Loucy (cell line): ENCODE measurements around the gene QSER1.
"Not testable (repeated sequence)": the region's sequence is repeated elsewhere in the genome, so short reads cannot be mapped to it uniquely, and the experiment has no call there.

Experiments used
- H2AFZ ChIP-seq: fragments of 200-600 bp; sonication (generic); 2 replicates; pipeline ENCODE4 v1.6.0; 2016; ENCODE audit warnings: antibody characterized with exemption, mild to moderate bottlenecking, low read length, moderate library complexity
- H3F3A ChIP-seq: fragments of 200-600 bp; 2 replicates; pipeline ENCODE4 v1.6.0; 2016; ENCODE audit warnings: antibody characterized with exemption, low read depth, mild to moderate bottlenecking
- H3K27me3 ChIP-seq: fragments of 200-600 bp; sonication (generic); 2 replicates; pipeline ENCODE4 v1.6.1; 2014; ENCODE audit warnings: low read length, mild to moderate bottlenecking; ENCODE audit not compliant: insufficient read depth, poor library complexity, severe bottlenecking
- H3K36me3 ChIP-seq: fragments of 200-600 bp; sonication (generic); 2 replicates; pipeline ENCODE4 v1.6.1; 2016; ENCODE audit warnings: low read length; ENCODE audit not compliant: insufficient read depth
- H3K4me1 ChIP-seq: fragments of 200-600 bp; sonication (generic); 2 replicates; pipeline ENCODE4 v1.5.1; 2014; ENCODE audit warnings: low read length, mild to moderate bottlenecking; ENCODE audit not compliant: insufficient read depth, poor library complexity, severe bottlenecking
- H3K4me2 ChIP-seq: fragments of 200-600 bp; sonication (generic); 2 replicates; pipeline ENCODE4 v1.6.0; 2014; ENCODE audit warnings: antibody characterized with exemption, low read length, low read depth, mild to moderate bottlenecking; ENCODE audit not compliant: poor library complexity, severe bottlenecking
- H3K4me3 ChIP-seq: fragments of 200-600 bp; sonication (generic); 2 replicates; pipeline ENCODE4 v1.5.1; 2014; ENCODE audit warnings: low read length, mild to moderate bottlenecking, mixed read lengths; ENCODE audit not compliant: poor library complexity, severe bottlenecking
- H3K79me2 ChIP-seq: fragments of 200-600 bp; sonication (generic); 2 replicates; pipeline ENCODE4 v1.6.1; 2014; ENCODE audit warnings: low read length; ENCODE audit not compliant: insufficient read depth
- H3K9ac ChIP-seq: fragments of 200-600 bp; sonication (generic); 2 replicates; pipeline ENCODE4 v1.6.0; 2014; ENCODE audit warnings: mild to moderate bottlenecking, low read depth, low read length, moderate library complexity; ENCODE audit not compliant: poor library complexity, severe bottlenecking
- H3K9me2 ChIP-seq: fragments of 200-600 bp; sonication (generic); replicated peaks from 2 replicates; pipeline ENCODE4 v1.6.1; 2016; ENCODE audit warnings: low read depth, low read length, mixed read lengths
- H3K9me3 ChIP-seq: fragments of 200-600 bp; sonication (generic); 2 replicates; pipeline ENCODE4 v1.6.1; 2014; ENCODE audit warnings: mild to moderate bottlenecking, antibody characterized with exemption, low read length, low read depth; ENCODE audit not compliant: insufficient read depth
- H4K20me1 ChIP-seq: fragments of 200-600 bp; sonication (generic); 2 replicates; pipeline ENCODE4 v1.6.0; 2014; ENCODE audit warnings: antibody characterized with exemption, low read length, mild to moderate bottlenecking; ENCODE audit not compliant: insufficient read depth, poor library complexity, severe bottlenecking
- EZH2phosphoT487 ChIP-seq: fragments of 200-600 bp; IDR thresholded peaks from 2 replicates; pipeline ENCODE4 v1.6.1; 2018; ENCODE audit warnings: antibody characterized with exemption, mild to moderate bottlenecking, moderate library complexity, borderline replicate concordance
- TF ChIP-seq, protein P1 (sequence below): fragments of 200-600 bp; sonication (generic); conservative IDR thresholded peaks from 2 replicates; pipeline ENCODE4 v1.5.1; 2014; ENCODE audit warnings: mild to moderate bottlenecking, antibody characterized with exemption, low read length

QSER1 gene

DNA sequence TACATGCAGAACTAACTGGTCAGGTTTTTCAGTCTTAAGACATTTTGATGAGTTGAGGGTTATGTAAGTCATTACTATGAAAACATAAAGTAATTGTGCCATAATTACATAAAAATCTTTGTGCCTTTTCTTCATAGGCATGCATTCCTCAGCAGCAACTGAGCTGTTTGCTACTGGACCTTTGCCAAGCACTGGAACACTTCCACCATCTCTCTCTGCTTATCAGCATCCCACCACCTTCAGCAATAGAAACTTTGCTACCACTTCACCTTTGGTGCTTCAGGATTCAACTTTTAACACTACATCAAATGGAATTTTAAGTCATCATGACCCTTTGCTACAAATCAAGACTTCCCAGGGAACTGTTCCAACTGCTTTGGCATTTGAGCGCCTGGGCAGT lies 39.0 kb downstream of the QSER1 start:
- no peaks in the 10 kb centered on the region for H3K9me3 ChIP-seq
- H3K4me2 ChIP-seq: no peak overlapping the region
- H3K9me2 ChIP-seq: no peaks in the 10 kb centered on the region
- TF ChIP-seq, protein P1, sequence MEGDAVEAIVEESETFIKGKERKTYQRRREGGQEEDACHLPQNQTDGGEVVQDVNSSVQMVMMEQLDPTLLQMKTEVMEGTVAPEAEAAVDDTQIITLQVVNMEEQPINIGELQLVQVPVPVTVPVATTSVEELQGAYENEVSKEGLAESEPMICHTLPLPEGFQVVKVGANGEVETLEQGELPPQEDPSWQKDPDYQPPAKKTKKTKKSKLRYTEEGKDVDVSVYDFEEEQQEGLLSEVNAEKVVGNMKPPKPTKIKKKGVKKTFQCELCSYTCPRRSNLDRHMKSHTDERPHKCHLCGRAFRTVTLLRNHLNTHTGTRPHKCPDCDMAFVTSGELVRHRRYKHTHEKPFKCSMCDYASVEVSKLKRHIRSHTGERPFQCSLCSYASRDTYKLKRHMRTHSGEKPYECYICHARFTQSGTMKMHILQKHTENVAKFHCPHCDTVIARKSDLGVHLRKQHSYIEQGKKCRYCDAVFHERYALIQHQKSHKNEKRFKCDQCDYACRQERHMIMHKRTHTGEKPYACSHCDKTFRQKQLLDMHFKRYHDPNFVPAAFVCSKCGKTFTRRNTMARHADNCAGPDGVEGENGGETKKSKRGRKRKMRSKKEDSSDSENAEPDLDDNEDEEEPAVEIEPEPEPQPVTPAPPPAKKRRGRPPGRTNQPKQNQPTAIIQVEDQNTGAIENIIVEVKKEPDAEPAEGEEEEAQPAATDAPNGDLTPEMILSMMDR: no peak
- no peak for TF ChIP-seq EZH2phosphoT487
- H3K4me3 ChIP-seq: no peak overlapping the region
- no peaks in the 10 kb centered on the region for H3F3A ChIP-seq
- peaks cover 11% of the 10 kb centered on the region for H3K79me2 ChIP-seq
- no peak overlapping the region for H3K9ac ChIP-seq
- H4K20me1 ChIP-seq: no peaks in the 10 kb centered on the region
- H3K4me1 ChIP-seq: no peaks in the 10 kb centered on the region
- H3K27me3 ChIP-seq: no peaks in the 10 kb centered on the region
- H3K36me3 ChIP-seq: peaks cover 80% of the 10 kb centered on the region
- H2AFZ ChIP-seq: no peak overlapping the region

GRCh38 chr11:32932196-32932595 lies 39.6 kb downstream of the QSER1 start:
- TF ChIP-seq, protein P1: no peak
- no peak for TF ChIP-seq EZH2phosphoT487
- H3K9ac ChIP-seq: no peak overlapping the region
- no peaks in the 10 kb centered on the region for H3K9me2 ChIP-seq
- H3K79me2 ChIP-seq: peaks cover 10% of the 10 kb centered on the region
- H3F3A ChIP-seq: no peaks in the 10 kb centered on the region
- H3K4me1 ChIP-seq: no peaks in the 10 kb centered on the region
- H4K20me1 ChIP-seq: no peaks in the 10 kb centered on the region
- H3K4me2 ChIP-seq: no peak overlapping the region
- H3K27me3 ChIP-seq: no peaks in the 10 kb centered on the region
- H3K9me3 ChIP-seq: no peaks in the 10 kb centered on the region
- H3K36me3 ChIP-seq: peaks cover 86% of the 10 kb centered on the region
- H2AFZ ChIP-seq: no peak overlapping the region
- H3K4me3 ChIP-seq: no peak overlapping the region

GRCh38 chr11:32935462-32936029 lies 42.9 kb downstream of the QSER1 start:
- peaks cover 76% of the 10 kb centered on the region for H3K36me3 ChIP-seq
- H3K9ac ChIP-seq: no peak overlapping the region
- H3K79me2 ChIP-seq: peaks cover 32% of the 10 kb centered on the region
- H4K20me1 ChIP-seq: no peaks in the 10 kb centered on the region
- H3K4me3 ChIP-seq: no peak overlapping the region
- no peak for TF ChIP-seq EZH2phosphoT487
- TF ChIP-seq, protein P1: no peak
- no peak overlapping the region for H2AFZ ChIP-seq
- H3K9me2 ChIP-seq: no peaks in the 10 kb centered on the region
- H3F3A ChIP-seq: no peaks in the 10 kb centered on the region
- H3K9me3 ChIP-seq: no peaks in the 10 kb centered on the region
- no peaks in the 10 kb centered on the region for H3K27me3 ChIP-seq
- no peak overlapping the region for H3K4me2 ChIP-seq
- no peaks in the 10 kb centered on the region for H3K4me1 ChIP-seq

DNA sequence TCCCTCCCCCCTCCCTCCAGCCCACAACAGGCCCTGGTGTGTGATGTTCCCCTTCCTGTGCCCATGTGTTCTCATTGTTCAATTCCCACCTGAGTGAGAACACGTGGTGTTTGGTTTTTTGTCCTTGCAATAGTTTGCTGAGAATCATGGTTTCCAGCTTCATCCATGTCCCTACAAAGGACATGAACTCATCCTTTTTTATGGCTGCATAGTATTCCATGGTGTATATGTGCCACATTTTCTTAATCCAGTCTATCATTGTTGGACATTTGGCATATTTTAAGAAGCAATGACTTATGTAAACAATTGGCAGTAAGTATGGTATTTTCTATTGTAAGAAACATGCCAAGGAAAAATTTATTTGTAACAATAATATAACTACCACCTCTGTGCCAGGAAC lies 43.6 kb downstream of the QSER1 start:
- not testable (repeated sequence) for H3K4me1 ChIP-seq, H3K27me3 ChIP-seq, H4K20me1 ChIP-seq, H2AFZ ChIP-seq, H3F3A ChIP-seq, H3K9ac ChIP-seq, H3K9me2 ChIP-seq, H3K4me2 ChIP-seq, H3K9me3 ChIP-seq, H3K4me3 ChIP-seq
- Histone ChIP-seq H3K36me3 (peaks cover 72% of the 10 kb centered on the region), H3K79me2 (peaks cover 36% of the 10 kb centered on the region)

DNA sequence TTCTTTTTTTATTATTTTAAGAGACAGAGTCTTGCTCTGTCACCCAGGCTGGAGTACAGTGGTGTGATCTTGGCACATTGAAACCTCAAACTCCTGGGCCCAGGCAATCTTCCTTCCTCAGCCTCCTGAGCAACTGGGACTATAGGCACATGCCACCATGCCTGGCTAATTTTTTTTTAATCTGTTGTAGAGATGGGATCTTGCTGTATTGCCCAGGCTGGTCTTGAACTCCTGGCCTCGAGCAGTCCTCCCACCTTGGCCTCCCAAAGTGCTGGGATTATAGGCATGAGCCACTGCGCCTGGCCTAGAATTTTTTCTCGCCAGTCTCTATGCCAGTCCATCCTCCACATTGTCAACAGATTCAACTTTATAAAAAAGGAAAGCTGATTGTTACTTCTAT lies 44.7 kb downstream of the QSER1 start:
- not testable (repeated sequence) for H3K4me1 ChIP-seq, H3K4me2 ChIP-seq, H3K4me3 ChIP-seq, H3K9ac ChIP-seq, H3K9me3 ChIP-seq, H3K27me3 ChIP-seq, H3K9me2 ChIP-seq, H4K20me1 ChIP-seq, H2AFZ ChIP-seq, H3F3A ChIP-seq
- Histone ChIP-seq H3K36me3 (peaks cover 60% of the 10 kb centered on the region), H3K79me2 (peaks cover 36% of the 10 kb centered on the region)
